Measurements from ENCODE around the gene NAALADL1.

GRCh38 chr11:65107751-65108468 lies 49.6 kb upstream of the NAALADL1 start:
- TF ChIP-seq CTCF (IDR thresholded peaks at IDR 0.05; ENCODE audit: low read depth, low read length, poor library complexity, severe bottlenecking): no peak
- no peak for TF ChIP-seq EZH2phosphoT487 (IDR thresholded peaks at IDR 0.05; ENCODE audit: borderline replicate concordance, low read length)
